Large intestine (tissue), 3 donors: ENCODE results near the gene HELZ2. TPM values are rescaled to one million over a fixed set of nuclear protein-coding genes. Genes with fewer than 3 reads are reported as not detected.
A peak's percentile ranks its signal among the peaks of the same experiment; 100 is the strongest.

Experiments used
- DNase-seq, 2 donors: peaks; one replicate each; pipeline versions ENCODE4 v3.0.0 to v3.0.0-alpha.2; 2013
- H3K27ac ChIP-seq: one replicate; pipeline ENCODE4 v1.5.1; 2013; ENCODE audit warnings: low read length
- H3K27me3 ChIP-seq: 2 replicates; pipeline ENCODE4 v1.6.1; 2013; ENCODE audit warnings: low read length; ENCODE audit not compliant: control insufficient read depth, insufficient read depth
- H3K36me3 ChIP-seq: 2 replicates; pipeline ENCODE4 v1.6.1; 2013; ENCODE audit warnings: low read length; ENCODE audit not compliant: control insufficient read depth, insufficient read depth
- H3K4me1 ChIP-seq: one replicate; pipeline ENCODE4 v1.6.1; 2013; ENCODE audit warnings: low read length; ENCODE audit not compliant: control insufficient read depth, insufficient read depth
- H3K4me3 ChIP-seq: one replicate; pipeline ENCODE4 v1.5.1; 2013; ENCODE audit warnings: low read length
- H3K9me3 ChIP-seq: one replicate; pipeline ENCODE4 v1.6.1; 2013; ENCODE audit warnings: mild to moderate bottlenecking, low read depth, low read length, moderate library complexity; ENCODE audit not compliant: control insufficient read depth
- WGBS: methylation state at CpG from one replicate; pipeline ENCODE4 v1.1.5; 2013; ENCODE audit warnings: low lambda C conversion rate; ENCODE audit not compliant: insufficient coverage; 5-methylcytosine and 5-hydroxymethylcytosine counted together
- polyA plus RNA-seq: library from polyadenylated mRNA; unstranded; fragments of 120-200 nt; gene quantifications from one replicate; pipeline ENCODE4 v1.2.1, GENCODE V29; 2013

The HELZ2 gene
- polyA plus RNA-seq, 1 donor: 13.0 TPM

DNA sequence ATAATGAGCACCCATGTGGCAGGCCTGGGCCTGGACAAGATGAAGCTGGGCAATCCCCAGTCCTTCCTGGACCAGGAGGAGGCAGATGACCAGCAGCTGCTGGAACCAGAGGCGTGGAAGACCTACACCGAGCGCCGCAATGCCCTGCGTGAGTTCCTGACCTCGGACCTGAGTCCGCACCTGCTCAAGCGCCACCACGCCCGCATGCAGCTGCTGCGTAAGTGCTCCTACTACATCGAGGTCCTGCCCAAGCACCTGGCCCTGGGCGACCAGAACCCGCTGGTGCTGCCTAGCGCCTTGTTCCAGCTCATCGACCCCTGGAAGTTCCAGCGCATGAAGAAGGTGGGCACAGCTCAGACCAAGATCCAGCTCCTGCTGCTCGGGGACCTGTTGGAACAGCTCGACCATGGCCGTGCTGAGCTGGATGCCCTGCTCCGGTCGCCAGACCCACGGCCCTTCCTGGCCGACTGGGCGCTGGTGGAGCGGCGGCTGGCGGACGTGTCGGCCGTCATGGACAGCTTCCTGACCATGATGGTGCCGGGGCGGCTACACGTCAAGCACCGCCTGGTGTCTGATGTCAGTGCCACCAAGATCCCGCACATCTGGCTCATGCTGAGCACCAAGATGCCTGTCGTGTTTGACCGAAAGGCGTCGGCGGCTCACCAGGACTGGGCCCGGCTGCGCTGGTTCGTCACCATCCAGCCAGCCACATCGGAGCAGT, 18.2 kb downstream of the HELZ2 start:
- Histone ChIP-seq H3K4me3 (no peak overlapping the region), H3K9me3 (peaks cover 13% of the 10 kb centered on the region), H3K27ac (no peak overlapping the region), H3K4me1 (peaks cover 4% of the 10 kb centered on the region), H3K36me3 (peaks cover 10% of the 10 kb centered on the region), H3K27me3 (peaks cover 23% of the 10 kb centered on the region)
- DNase-seq: no peak
- WGBS: no CpG with 5 or more reads among the region's 45 CpGs

- Histone ChIP-seq H3K27me3 (peaks cover 32% of the 10 kb centered on the region), H3K4me1 (peaks cover 4% of the 10 kb centered on the region), H3K27ac (no peak overlapping the region), H3K9me3 (peaks cover 13% of the 10 kb centered on the region), H3K4me3 (peak overlapping the region; percentile 46), H3K36me3 (no peaks in the 10 kb centered on the region)
- DNase-seq: no peak
- no CpG with 5 or more reads among the region's 38 CpGs for WGBS
These were observed 19.4 kb downstream of the HELZ2 start for GRCh38 chr20:63554361-63555278.

- no peak within 1 kb of the TSS for H3K27ac ChIP-seq
- H3K36me3 ChIP-seq: no peaks in the 10 kb centered on the region
- H3K4me3 ChIP-seq: peak within 1 kb of the TSS; percentile 46
- H3K9me3 ChIP-seq: peaks cover 13% of the 10 kb centered on the region
- peaks cover 4% of the 10 kb centered on the region for H3K4me1 ChIP-seq
- no peak for DNase-seq
- H3K27me3 ChIP-seq: peaks cover 37% of the 10 kb centered on the region
- WGBS: no CpG with 5 or more reads among the region's 34 CpGs
These were observed 20.1 kb downstream of the HELZ2 start, which contains the start of gene FNDC11 for GRCh38 chr20:63553933-63554290. TSS of gene FNDC11 (plus strand) at chr20:63554159. CDS start at chr20:63555664, 1,505 bp downstream.

DNA sequence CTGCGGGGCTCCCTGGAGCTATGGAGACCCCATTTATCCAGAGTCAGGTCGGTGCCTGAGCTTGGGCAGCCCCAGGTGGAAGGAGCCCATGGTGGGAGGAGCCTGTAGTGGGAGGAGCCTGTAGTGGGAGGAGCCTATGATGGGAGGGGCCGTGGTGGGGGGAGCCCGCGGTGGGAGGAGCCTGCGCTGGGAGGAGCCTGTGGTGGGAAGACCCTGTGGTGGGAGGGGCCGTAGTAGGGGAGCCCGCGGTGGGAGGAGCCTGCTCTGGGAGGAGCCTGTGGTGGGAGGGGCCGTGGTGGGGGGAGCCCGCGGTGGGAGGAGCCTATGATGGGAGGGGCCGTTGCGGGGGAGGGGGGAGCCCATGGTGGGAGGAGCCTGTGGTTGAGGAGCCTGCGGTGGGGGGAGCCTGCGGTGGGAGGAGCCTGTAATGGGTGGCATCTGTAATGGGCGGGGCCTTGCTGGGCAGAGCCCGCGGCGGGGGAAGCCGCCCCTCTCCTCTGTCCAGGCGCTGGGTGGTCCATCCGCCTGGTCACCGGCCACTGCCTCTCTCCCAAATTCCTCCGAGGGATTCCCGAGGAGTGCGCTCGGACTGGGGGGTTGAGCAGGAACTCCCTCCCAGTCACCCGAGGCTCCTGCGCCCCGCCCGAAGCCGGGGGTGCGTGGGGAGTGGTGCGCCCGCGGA, 20.6 kb downstream of the HELZ2 start:
- Histone ChIP-seq H3K9me3 (peaks cover 13% of the 10 kb centered on the region), H3K4me1 (peaks cover 4% of the 10 kb centered on the region), H3K4me3 (peak overlapping the region; percentile 46), H3K36me3 (no peaks in the 10 kb centered on the region), H3K27me3 (peaks cover 42% of the 10 kb centered on the region), H3K27ac (no peak overlapping the region)
- WGBS: no CpG with 5 or more reads among the region's 37 CpGs
- DNase-seq: peak; percentile 43 to 58

DNA sequence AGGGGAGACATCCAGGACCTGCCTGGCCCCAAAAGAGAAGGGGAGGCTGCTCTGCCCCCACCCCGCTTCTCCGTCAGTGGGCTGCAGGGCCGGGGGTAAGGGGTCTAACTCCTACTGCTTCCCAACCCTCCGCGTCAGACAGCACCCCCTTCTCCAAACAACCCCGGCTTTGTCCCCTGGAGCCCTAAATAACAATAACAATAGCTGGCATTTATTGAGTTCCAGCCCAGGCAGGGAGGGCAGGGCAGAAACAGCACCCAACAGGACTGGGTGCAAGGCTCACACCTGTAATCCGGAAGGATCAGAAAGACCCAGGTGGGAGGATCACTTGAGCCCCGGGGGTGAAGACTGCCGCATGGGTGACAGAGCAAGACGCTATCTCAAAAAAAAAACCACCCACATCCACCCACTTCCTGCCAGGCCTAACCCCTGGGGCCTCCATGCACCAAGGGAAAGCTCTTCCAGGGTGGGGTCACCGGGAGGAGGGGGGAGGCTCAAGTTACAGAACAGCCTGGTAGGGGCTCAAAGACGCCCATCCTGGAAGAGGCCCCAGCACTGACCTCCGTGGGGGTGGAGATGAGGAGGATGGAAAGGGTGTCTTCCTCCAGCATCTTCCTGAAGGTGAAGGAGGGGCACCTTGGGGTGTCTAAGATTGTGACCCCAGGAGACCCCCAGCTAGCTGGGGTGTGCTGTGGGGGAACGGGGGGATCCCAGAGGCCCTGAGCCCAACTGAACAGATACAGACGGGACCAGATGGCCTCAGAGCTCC, 21.4 kb downstream of the HELZ2 start:
- peaks cover 50% of the 10 kb centered on the region for H3K27me3 ChIP-seq
- H3K9me3 ChIP-seq: peaks cover 15% of the 10 kb centered on the region
- H3K27ac ChIP-seq: no peak overlapping the region
- peaks cover 4% of the 10 kb centered on the region for H3K4me1 ChIP-seq
- DNase-seq: no peak
- no CpG with 5 or more reads among the region's 15 CpGs for WGBS
- H3K36me3 ChIP-seq: no peaks in the 10 kb centered on the region
- H3K4me3 ChIP-seq: no peak overlapping the region

DNA sequence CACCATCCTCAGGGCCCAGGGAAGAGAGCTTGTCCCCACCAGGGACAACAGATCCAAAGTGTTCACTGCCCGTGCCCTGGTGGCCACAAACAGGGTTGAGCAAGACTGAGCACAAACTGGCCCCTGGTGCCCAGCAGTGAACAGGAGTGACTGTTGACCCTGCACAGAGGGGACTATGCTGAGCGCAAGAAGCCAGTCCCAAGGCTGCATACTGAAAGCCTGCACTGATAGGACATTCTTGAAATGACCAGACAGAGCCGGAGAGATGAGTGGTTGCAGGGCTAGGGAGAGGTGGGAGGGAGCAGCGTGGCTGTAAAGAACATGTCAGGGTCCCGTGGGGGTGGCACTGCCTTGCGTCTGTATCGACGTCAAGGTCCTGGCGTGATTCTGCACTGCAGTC, 23.0 kb downstream of the HELZ2 start:
- no peak for DNase-seq
- Histone ChIP-seq H3K9me3 (peaks cover 14% of the 10 kb centered on the region), H3K36me3 (no peaks in the 10 kb centered on the region), H3K4me1 (peaks cover 4% of the 10 kb centered on the region), H3K27ac (no peak overlapping the region), H3K27me3 (peaks cover 65% of the 10 kb centered on the region), H3K4me3 (no peak overlapping the region)
- WGBS: no CpG with 5 or more reads among the region's 9 CpGs

DNA sequence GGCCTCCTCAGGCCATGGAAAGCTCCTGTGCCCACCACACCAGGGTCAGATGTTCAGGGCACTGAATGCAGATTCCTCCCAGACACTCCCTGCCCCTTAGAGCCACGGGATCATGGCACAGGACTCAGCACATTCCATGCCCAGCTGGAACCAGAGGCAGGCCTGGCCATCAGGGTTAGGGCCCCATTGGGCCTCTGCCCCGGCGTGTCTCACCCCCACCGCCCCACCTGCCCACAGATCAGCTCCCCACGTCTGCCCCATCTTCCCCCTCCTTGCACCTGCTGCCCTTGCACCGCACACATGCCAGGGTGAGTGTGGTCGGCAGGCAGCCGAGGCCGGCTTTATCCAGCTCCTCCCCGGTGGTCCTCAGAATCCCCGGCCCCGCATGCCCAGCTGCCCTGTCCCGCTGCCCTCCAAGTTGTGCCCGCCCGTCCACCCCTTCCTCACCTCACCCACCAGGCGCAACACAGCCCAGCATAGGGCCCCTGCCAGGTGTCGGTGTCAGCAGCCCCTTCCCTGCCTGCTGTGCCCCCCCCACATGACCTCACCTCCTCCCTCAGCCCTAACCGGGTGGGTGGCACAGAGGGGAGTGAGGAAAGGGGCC, 24.3 kb downstream of the HELZ2 start:
- no peaks in the 10 kb centered on the region for H3K36me3 ChIP-seq
- peaks cover 13% of the 10 kb centered on the region for H3K4me1 ChIP-seq
- WGBS: no CpG with 5 or more reads among the region's 18 CpGs
- no peak overlapping the region for H3K27ac ChIP-seq
- peaks cover 66% of the 10 kb centered on the region for H3K27me3 ChIP-seq
- peaks cover 7% of the 10 kb centered on the region for H3K9me3 ChIP-seq
- no peak for DNase-seq
- H3K4me3 ChIP-seq: no peak overlapping the region

DNA sequence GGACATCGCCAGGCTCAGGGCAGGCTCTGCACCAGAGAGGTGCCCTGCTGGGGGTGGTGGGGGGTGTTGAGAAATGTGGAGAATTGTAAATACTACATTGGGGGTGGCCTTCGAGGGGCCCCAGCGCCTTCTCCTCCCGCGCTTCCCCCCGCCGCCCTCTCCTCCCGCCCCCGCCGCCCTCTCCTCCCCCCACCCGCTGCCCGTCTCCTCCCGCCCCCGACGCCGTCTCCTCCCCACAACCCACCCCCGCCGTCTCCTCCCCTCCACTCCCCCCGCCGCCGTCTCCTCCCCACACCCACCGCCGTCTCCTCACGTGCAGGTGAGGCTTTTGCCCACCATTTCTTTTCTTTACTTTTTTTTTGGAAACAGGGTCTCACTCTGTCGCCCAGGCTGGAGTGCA, 25.0 kb downstream of the HELZ2 start:
- Histone ChIP-seq H3K27ac (no peak overlapping the region), H3K36me3 (no peaks in the 10 kb centered on the region), H3K9me3 (peaks cover 7% of the 10 kb centered on the region), H3K27me3 (peaks cover 59% of the 10 kb centered on the region), H3K4me1 (peaks cover 16% of the 10 kb centered on the region), H3K4me3 (no peak overlapping the region)
- no peak for DNase-seq
- no CpG with 5 or more reads among the region's 25 CpGs for WGBS

- H3K4me3 ChIP-seq: no peak overlapping the region
- DNase-seq: no peak
- no CpG with 5 or more reads among the region's 11 CpGs for WGBS
- H3K36me3 ChIP-seq: no peaks in the 10 kb centered on the region
- H3K27ac ChIP-seq: no peak overlapping the region
- peaks cover 16% of the 10 kb centered on the region for H3K4me1 ChIP-seq
- peaks cover 57% of the 10 kb centered on the region for H3K27me3 ChIP-seq
- peaks cover 7% of the 10 kb centered on the region for H3K9me3 ChIP-seq
These were observed 25.5 kb downstream of the HELZ2 start for GRCh38 chr20:63548542-63548941.
